OCI-LY7 (cell line): ENCODE measurements around the gene MOV10.

Source experiments
- EZH2phosphoT487 ChIP-seq: fragments of 200-600 bp; sonication (generic); IDR thresholded peaks from 2 replicates; pipeline ENCODE4 v1.6.1; 2018; ENCODE audit warnings: low read depth, borderline replicate concordance, mild to moderate bottlenecking, mixed run types, antibody characterized with exemption, low read length, moderate library complexity, mixed read lengths
- TF ChIP-seq, protein P1 (sequence below): fragments of 200-600 bp; sonication (generic); conservative IDR thresholded peaks from 2 replicates; pipeline ENCODE4 v1.5.1; 2014; ENCODE audit warnings: mild to moderate bottlenecking, antibody characterized with exemption, low read length, moderate library complexity, mixed read lengths

DNA sequence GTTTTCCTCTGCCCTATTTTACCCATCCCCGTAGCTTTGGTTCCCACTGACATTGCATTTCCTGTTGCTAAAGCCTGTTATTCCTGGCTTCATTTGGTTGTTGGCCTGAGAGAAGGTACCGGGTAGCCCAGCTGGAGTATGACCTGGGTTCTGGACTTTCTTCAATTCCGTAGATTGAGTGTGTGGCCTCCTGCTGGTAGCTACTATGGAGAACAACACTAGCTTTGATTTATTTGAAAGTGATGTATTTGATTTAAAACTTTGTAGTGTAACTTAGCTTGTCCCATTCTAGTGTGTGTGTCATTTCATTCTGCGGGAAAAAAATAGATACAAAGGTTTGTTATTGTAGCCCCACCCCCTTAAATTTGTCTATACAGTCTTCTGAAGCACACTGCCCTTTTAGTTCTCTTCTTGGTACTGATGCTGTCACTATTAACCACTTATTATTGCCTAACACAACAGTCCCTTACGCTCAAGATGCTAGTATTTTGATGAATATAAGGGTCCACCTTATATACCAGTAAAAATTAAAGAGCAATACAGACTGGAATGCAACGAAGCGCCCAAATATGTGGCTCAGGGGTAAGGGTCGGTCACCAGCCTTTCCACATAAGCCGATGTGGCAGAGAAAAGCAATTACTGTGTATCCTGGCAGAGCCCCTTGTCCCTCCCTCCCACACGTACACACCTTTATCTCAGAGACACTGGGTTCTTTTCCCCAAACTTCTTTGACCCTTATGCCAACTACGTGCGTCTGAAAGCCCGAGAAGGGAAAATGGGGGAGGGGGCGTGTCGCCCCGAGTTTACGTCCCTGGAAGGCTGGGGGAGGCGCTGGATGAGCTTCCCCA is 643 bp upstream of the MOV10 start:
- TF ChIP-seq, protein P1, sequence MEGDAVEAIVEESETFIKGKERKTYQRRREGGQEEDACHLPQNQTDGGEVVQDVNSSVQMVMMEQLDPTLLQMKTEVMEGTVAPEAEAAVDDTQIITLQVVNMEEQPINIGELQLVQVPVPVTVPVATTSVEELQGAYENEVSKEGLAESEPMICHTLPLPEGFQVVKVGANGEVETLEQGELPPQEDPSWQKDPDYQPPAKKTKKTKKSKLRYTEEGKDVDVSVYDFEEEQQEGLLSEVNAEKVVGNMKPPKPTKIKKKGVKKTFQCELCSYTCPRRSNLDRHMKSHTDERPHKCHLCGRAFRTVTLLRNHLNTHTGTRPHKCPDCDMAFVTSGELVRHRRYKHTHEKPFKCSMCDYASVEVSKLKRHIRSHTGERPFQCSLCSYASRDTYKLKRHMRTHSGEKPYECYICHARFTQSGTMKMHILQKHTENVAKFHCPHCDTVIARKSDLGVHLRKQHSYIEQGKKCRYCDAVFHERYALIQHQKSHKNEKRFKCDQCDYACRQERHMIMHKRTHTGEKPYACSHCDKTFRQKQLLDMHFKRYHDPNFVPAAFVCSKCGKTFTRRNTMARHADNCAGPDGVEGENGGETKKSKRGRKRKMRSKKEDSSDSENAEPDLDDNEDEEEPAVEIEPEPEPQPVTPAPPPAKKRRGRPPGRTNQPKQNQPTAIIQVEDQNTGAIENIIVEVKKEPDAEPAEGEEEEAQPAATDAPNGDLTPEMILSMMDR, result peak; percentile 80
- TF ChIP-seq EZH2phosphoT487, result no peak
